ENCODE measurements around the gene NDUFB6.

- TF ChIP-seq CTCF (IDR thresholded peaks at IDR 0.05; ENCODE audit: low read depth, low read length, poor library complexity, severe bottlenecking) (no peak), EZH2phosphoT487 (IDR thresholded peaks at IDR 0.05; ENCODE audit: borderline replicate concordance, low read length) (no peak)
Observed at GRCh38 chr9:32565967-32566366, 7.0 kb downstream of the NDUFB6 start.
